GM19324 (cell line): ENCODE measurements around the gene SRRM2.

ENCODE experiments used
- ATAC-seq: cut with Tn5 transposase; IDR thresholded peaks from one replicate; pipeline ENCODE4 v1.9.1; 2021; ENCODE audit warnings: mild to moderate bottlenecking, moderate library complexity; ENCODE audit not compliant: unreplicated experiment, low FRiP score

SRRM2 gene

GRCh38 chr16:2775131-2775716 is 22.8 kb downstream of the SRRM2 start:
- no peak for ATAC-seq

DNA sequence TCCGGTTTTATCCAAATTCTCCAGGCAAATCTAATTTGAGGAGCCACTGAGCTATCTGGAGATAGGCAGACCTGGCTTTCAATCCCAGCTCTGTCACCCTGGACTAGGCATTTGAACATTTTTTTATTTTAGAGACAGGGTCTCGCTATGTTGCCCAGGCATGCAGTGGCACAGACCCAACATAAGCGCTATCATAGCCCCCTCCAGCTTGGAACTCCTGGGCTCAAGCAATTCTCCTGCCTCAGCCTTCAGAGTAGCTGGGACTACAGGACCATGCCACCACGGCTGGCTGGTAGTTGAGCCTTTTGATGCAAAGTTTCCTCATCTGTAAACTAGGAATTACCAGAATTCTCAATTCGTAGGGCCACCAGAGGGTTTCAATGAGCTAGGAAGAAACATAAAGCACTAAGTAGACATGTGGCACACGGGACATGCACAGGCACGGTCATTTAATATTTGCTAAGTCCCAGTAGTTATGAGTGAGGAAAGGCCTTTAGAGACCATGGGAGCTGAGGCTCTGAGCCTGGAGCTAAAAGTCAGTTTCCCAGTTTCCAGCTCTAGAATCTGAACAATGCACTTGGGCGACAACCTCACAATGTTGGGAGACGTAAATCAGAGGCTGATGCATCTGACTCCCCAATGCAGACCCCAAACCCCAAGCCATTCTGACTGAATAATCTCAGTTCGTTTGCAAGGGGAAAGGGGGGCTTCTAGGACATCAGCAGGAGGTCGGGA is 23.5 kb downstream of the SRRM2 start:
- ATAC-seq = no peak

- ATAC-seq = peak; percentile 28
Measured at GRCh38 chr16:2776500-2777139, 24.2 kb downstream of the SRRM2 start.

- ATAC-seq = peak; percentile 87
Measured at GRCh38 chr16:2777231-2777902, 24.9 kb downstream of the SRRM2 start, which contains the start of gene ELOB. Gene ELOB, minus strand, starts transcription at chr16:2777280. Its CDS starts 41 bp downstream, at chr16:2777239.

- no peak for ATAC-seq
Measured at GRCh38 chr16:2777903-2778629, 25.6 kb downstream of the SRRM2 start.

GRCh38 chr16:2778630-2778958 is 26.2 kb downstream of the SRRM2 start:
- ATAC-seq = no peak

DNA sequence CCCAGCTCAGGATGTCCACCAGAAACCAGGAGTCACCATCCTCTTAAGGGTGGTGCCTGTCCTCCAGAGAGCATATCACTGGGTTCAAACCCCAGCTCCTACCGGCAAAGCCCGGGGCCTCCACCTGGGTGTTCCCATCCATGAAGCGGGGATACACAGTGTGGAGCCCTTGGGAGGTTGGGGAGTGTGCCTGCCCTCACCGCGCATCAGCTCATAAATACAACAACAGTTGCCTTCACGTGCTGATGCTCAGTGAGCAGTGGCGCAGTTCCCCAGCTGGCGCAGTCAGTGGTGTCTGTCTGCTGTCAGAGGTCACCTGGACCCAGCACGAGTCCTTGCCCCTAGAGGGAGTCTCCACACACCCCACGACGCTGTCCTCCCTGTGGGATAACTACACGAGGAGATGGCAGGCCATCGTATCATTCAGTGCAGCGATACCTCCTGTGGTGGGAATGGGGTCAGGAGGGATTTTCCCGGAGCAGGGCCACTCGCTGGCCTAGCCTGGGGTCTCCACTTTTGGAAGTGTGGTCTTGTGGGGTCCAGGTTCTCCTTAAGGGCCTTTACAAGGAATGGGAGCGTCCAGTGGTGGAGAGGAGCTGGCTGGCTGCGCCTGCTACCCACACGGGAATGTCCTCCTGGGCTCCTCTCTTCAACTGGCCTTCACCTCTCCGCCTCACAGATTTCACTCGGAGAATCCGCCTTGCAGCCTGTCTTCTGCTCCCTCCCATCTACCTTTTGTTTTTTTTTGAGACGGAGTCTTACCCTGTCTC is 26.9 kb downstream of the SRRM2 start:
- ATAC-seq = no peak

DNA sequence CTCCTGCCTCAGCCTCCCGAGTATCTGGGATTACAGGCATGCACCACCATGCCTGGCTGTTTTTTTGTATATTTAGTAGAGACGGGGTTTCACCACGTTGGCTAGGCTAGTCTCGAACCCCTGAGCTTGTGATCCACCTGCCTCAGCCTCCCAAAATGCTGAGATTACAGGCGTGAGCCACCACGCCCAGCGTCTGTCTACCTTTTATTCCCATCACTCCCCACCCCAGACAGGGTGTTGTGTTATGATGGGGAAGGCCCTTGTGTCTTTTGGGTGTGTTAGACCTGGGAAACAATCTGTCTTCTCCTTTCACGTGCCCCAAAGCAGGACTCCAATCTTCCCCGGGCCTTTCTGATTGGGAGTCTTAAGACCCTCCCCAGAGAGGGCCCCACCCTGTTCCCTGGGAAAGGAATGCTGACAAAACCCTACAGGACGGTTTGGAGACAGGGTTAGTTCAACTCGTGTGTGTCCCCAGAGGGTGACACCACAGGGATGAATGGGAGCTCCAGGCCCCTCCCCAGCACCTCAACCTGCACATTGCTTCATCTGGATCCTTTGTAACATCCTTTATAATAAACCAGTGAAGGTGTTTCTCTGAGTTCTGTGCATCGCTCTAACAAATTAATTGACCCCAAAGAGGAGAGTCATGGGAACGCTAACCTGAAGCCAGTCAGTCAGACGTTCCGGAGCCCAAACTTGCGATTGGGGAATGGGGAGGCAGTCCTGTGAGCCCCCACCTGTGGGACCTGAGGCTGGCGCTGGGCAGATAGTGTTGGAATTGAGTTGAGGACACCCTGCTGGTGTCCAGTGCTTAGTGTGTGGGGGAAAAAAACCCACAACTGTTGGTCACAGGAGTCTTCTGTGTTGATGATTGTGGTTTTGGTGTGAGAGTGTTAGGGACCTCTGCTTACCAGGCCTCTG is 27.8 kb downstream of the SRRM2 start:
- no peak for ATAC-seq

GRCh38 chr16:2782583-2783351 is 30.3 kb downstream of the SRRM2 start:
- no peak for ATAC-seq

DNA sequence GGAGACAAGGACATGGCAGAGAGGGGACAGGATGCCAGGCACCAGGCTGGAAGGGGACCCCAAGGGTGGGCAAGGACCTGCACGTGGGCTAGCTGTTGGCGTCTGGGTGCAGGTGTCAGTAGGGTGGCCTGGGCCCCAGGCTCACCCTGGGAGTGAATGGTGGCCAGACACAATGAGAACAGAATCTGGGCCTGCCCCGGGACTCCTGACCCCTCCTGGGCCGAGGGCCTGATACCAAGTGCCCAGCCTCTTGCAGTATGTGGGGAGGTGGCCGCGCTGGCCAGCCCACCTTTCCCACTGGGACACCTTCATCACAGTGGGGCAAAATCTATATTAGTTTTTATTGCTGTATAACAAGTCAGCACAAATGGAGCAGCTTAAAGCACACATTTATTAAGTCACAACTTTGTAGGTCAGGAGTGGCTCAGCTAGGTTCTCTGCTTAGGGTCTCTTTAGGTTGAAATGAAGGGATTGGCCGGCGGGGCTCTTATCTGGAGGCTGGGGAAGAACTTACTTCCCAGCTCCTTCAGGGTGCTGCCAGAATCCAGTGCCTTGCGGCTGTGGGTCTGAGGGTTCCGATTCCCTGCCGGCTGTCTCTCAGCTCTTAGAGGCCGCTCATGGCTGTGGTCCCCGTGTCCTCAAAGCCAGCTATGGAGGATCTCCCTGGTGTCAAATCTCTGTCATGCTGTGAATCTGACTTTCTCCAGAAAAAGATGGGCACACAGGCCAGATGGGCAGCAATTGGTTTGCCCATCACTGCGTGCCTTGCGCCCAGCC is 31.3 kb downstream of the SRRM2 start:
- ATAC-seq = no peak

DNA sequence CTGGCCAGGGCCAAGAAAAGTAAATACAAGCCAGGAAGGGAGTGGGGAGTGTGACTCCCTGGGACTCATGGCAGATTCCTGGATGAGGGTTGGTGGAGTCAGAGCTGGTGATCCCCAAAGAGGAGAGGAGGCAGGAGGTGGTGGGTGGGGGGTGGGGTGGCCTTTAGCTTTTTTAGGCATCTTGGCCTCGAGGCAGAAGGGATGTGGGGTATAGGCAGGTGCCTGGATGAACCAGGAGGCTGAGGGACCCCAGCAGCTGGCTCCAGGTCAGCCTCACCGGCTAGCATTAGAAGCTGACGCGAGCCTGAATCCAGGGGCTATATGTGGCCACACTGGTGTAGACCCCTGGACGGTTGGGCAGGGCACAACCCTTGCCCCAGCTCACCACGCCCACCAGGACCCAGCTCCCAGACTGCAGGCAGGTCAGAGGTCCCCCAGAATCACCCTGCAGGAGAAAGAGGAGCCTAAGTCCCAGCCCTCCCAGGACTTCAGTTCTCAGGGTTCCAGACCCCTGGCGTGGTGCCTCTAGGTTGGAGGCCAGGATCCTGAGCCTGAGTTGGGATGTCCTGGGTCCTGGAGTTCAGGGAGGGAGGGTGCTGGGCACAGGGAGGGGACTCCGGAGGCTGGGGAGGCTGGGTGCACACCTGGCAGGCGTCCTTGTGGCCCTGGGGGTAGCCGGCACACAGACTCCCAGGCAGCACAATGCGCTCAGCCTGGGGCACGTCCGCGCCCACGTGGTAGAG is 32.1 kb downstream of the SRRM2 start:
- no peak for ATAC-seq

GRCh38 chr16:2785101-2785991 is 32.9 kb downstream of the SRRM2 start:
- no peak for ATAC-seq

DNA sequence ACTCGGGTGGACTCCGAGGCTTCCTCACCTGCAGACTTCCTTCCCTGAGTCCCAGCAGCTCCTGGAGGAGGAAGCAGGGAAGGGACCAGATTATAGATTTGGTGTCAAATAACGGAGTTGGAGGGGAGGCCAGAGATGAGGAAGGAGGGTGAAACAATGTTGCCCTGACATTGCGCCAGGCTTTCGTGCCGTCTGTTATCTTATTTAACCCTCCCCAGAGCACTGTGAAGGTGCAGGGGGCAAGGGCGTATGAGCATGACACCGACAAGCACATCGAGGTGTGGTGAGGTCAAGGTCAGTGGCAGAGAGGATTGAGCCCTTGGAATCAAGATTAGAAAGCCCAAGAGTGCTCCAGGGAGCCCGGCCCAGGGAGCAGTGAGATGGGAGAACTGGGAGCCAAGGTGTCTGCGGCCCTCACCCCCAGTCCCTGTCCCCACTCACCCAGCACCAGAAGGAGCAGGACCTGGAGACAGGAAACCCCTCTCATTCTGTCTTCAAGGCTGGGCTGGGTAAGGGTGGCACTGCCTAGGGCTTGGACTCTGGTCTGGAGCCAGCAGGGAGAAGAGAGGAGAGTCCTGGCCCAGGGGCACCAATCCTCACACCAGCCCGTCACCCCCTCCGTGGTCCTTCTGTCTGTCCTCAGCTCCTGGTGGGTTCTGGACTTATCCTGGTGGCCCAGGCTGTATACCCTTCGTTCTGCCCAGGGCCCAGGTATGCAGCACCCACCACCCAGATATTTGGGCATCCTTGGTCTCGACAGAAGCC is 33.8 kb downstream of the SRRM2 start:
- ATAC-seq = no peak

- no peak for ATAC-seq
Measured at GRCh38 chr16:2786826-2787151, 34.4 kb downstream of the SRRM2 start.

DNA sequence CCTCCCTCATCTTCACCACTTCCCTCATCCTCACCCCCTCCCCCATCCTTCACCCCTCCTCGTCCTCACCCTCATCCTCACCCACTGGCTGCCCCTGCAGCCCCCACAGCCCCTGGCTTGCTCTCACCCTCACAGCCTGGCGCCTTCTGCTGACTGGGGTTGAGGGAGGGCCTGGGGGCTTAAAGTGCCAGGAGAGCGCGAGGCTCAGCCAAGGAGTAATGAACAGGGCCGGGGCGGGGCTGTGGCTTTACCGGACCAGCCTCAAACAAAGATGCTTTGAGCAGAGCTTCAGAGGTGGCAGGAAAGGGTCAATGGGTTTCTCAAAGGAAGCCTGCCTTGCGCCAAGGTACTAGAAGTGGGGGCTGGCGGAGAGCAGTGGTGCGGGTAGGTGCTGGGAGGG is 35.0 kb downstream of the SRRM2 start, which contains the start of gene PRSS33:
PRSS33 (minus strand) TSS at position 155 of the 400 bp plus-strand sequence. CDS start 1,013 bp downstream, outside the sequence.
- ATAC-seq = no peak
